H9 (cell line): ENCODE results near the gene ASTN2. TPM values are rescaled to one million over a fixed set of nuclear protein-coding genes. Genes with fewer than 3 reads are reported as not detected.

ENCODE experiments used
- DNase-seq: peaks from one replicate; pipeline ENCODE4 v3.0.0-alpha.2; 2017
- H2AFZ ChIP-seq: one replicate; pipeline ENCODE4 v1.6.1; 2013; ENCODE audit warnings: mild to moderate bottlenecking, low read length, control low read depth, moderate library complexity
- H2AK5ac ChIP-seq: 2 replicates; pipeline ENCODE4 v1.6.1; 2013; ENCODE audit warnings: low read length, control low read depth, mixed read lengths; ENCODE audit not compliant: insufficient read length
- H2BK120ac ChIP-seq: one replicate; pipeline ENCODE4 v1.6.1; 2013; ENCODE audit warnings: low read depth, mild to moderate bottlenecking, low read length, control low read depth, inconsistent platforms; ENCODE audit not compliant: poor library complexity, severe bottlenecking
- H2BK12ac ChIP-seq: 2 replicates; pipeline ENCODE4 v1.6.1; 2013; ENCODE audit warnings: low read length, control low read depth, mixed read lengths, low read depth; ENCODE audit not compliant: insufficient read length
- H2BK15ac ChIP-seq: 2 replicates; pipeline ENCODE4 v1.6.1; 2013; ENCODE audit warnings: low read depth, low read length, control low read depth
- H2BK20ac ChIP-seq: one replicate; pipeline ENCODE4 v1.6.1; 2013; ENCODE audit warnings: low read depth, mild to moderate bottlenecking, low read length, control low read depth, inconsistent platforms; ENCODE audit not compliant: poor library complexity, severe bottlenecking
- H2BK5ac ChIP-seq: 2 replicates; pipeline ENCODE4 v1.6.1; 2013; ENCODE audit warnings: low read length, control low read depth, mixed read lengths; ENCODE audit not compliant: insufficient read length
- H3K14ac ChIP-seq: 2 replicates; pipeline ENCODE4 v1.6.1; 2013; ENCODE audit warnings: low read length, control low read depth; ENCODE audit not compliant: insufficient read depth
- H3K18ac ChIP-seq: 2 replicates; pipeline ENCODE4 v1.6.1; 2013; ENCODE audit warnings: low read depth, mild to moderate bottlenecking, mixed read lengths, low read length, control low read depth; ENCODE audit not compliant: insufficient read length
- H3K23ac ChIP-seq: 2 replicates; pipeline ENCODE4 v1.6.1; 2013; ENCODE audit warnings: low read length, control low read depth, mixed read lengths, low read depth; ENCODE audit not compliant: insufficient read length
- H3K23me2 ChIP-seq: 2 replicates; pipeline ENCODE4 v1.6.1; 2013; ENCODE audit warnings: low read depth, mild to moderate bottlenecking, mixed read lengths, low read length, control low read depth; ENCODE audit not compliant: insufficient read length, poor library complexity, severe bottlenecking
- H3K27ac ChIP-seq: 2 replicates; pipeline ENCODE4 v1.5.1; 2013; ENCODE audit warnings: low read length, control low read depth, mixed read lengths, low read depth; ENCODE audit not compliant: insufficient read length
- H3K27me3 ChIP-seq: 2 replicates; pipeline ENCODE4 v1.6.1; 2013; ENCODE audit warnings: low read length, control low read depth, inconsistent platforms; ENCODE audit not compliant: insufficient read depth
- H3K4ac ChIP-seq: 2 replicates; pipeline ENCODE4 v1.6.1; 2013; ENCODE audit warnings: low read depth, mild to moderate bottlenecking, control low read depth, inconsistent platforms, low read length, moderate library complexity
- H3K4me1 ChIP-seq: 2 replicates; pipeline ENCODE4 v1.6.1; 2013; ENCODE audit warnings: low read length, control low read depth, inconsistent platforms; ENCODE audit not compliant: insufficient read depth
- H3K4me2 ChIP-seq: 2 replicates; pipeline ENCODE4 v1.6.1; 2013; ENCODE audit warnings: low read length, control low read depth, mixed read lengths; ENCODE audit not compliant: insufficient read length, insufficient read depth
- H3K56ac ChIP-seq: 2 replicates; pipeline ENCODE4 v1.6.1; 2013; ENCODE audit warnings: low read depth, mild to moderate bottlenecking, mixed read lengths, low read length, control low read depth; ENCODE audit not compliant: insufficient read length
- H3K79me1 ChIP-seq: 2 replicates; pipeline ENCODE4 v1.6.1; 2013; ENCODE audit warnings: low read depth, mild to moderate bottlenecking, moderate library complexity, low read length, control low read depth, inconsistent platforms; ENCODE audit not compliant: insufficient read depth, poor library complexity, severe bottlenecking
- H3K79me2 ChIP-seq: 2 replicates; pipeline ENCODE4 v1.6.1; 2013; ENCODE audit warnings: low read length, control low read depth, inconsistent platforms; ENCODE audit not compliant: insufficient read depth
- H3K9ac ChIP-seq: 2 replicates; pipeline ENCODE4 v1.6.1; 2013; ENCODE audit warnings: low read length, control low read depth, mixed read lengths; ENCODE audit not compliant: insufficient read length; ENCODE audit errors: extremely low read depth
- H3K9me3 ChIP-seq: one replicate; pipeline ENCODE4 v1.6.1; 2013; ENCODE audit warnings: low read depth, low read length, inconsistent platforms; ENCODE audit not compliant: control insufficient read depth
- H3T11ph ChIP-seq: one replicate; pipeline ENCODE4 v1.6.1; 2013; ENCODE audit warnings: mild to moderate bottlenecking, low read length, control low read depth, inconsistent platforms
- H4K20me1 ChIP-seq: one replicate; pipeline ENCODE4 v1.6.1; 2013; ENCODE audit not compliant: control insufficient read depth, insufficient read length, insufficient read depth
- H4K5ac ChIP-seq: 2 replicates; pipeline ENCODE4 v1.6.1; 2013; ENCODE audit warnings: low read depth, mild to moderate bottlenecking, mixed read lengths, low read length, control low read depth; ENCODE audit not compliant: insufficient read length
- H4K8ac ChIP-seq: replicated peaks from 2 replicates; pipeline ENCODE4 v1.6.1; 2013; ENCODE audit warnings: low read length, control low read depth, mixed read lengths, low read depth; ENCODE audit not compliant: insufficient read length
- H4K91ac ChIP-seq: 2 replicates; pipeline ENCODE4 v1.6.1; 2013; ENCODE audit warnings: low read depth, mild to moderate bottlenecking, moderate library complexity, mixed read lengths, low read length, control low read depth; ENCODE audit not compliant: insufficient read length
- H3K27ac Mint-ChIP-seq, 3 experiments: 2 replicates in 2 of 3; 3 replicates in 1 of 3; pipeline ENCODE4 v1.8.0; 2020 to 2021; ENCODE audit warnings: mixed read lengths in 3 of 3, mild to moderate bottlenecking in 1 of 3, moderate library complexity in 1 of 3
- H3K27me3 Mint-ChIP-seq: 2 replicates; pipeline ENCODE4 v1.8.0; 2021; ENCODE audit warnings: low read depth, mild to moderate bottlenecking, moderate library complexity, mixed read lengths
- H3K36me3 Mint-ChIP-seq, 3 experiments: 2 replicates in 2 of 3; 3 replicates in 1 of 3; pipeline ENCODE4 v1.8.0; 2020 to 2021; ENCODE audit warnings: low read depth in 3 of 3, mixed read lengths in 3 of 3; ENCODE audit not compliant: insufficient read depth in 1 of 3
- H3K4me1 Mint-ChIP-seq, 2 experiments: 2 replicates each; pipeline ENCODE4 v1.8.0; 2020; ENCODE audit warnings: mixed read lengths in 2 of 2
- H3K4me3 Mint-ChIP-seq, 2 experiments: 2 replicates in 1 of 2; 3 replicates in 1 of 2; pipeline ENCODE4 v1.8.0; 2020 to 2021; ENCODE audit warnings: mild to moderate bottlenecking in 2 of 2, mixed read lengths in 2 of 2, moderate library complexity in 1 of 2
- H3K9me3 Mint-ChIP-seq, 2 experiments: 2 replicates in 1 of 2; 3 replicates in 1 of 2; pipeline ENCODE4 v1.8.0; 2020; ENCODE audit warnings: mild to moderate bottlenecking in 2 of 2, mixed read lengths in 2 of 2, moderate library complexity in 1 of 2
- WGBS: extraction: QIAGEN DNeasy Blood & Tissue Kit; methylation state at CpG from one replicate; pipeline ENCODE4 v1.1.7; 2013; ENCODE audit warnings: missing lambda C conversion rate, low lambda C conversion rate, mixed read lengths; ENCODE audit not compliant: insufficient read length; ENCODE audit errors: extremely low coverage; 5-methylcytosine and 5-hydroxymethylcytosine counted together
- total RNA-seq: library from RNA; stranded (reverse); gene quantifications from 2 replicates; pipeline ENCODE4 v1.2.1, GENCODE V29; 2021
- TF ChIP-seq, protein P1 (sequence below): fragments of 200-600 bp; sonication (generic); conservative IDR thresholded peaks from 3 replicates; pipeline ENCODE4 v1.8.0; 2021; ENCODE audit warnings: antibody characterized with exemption, mild to moderate bottlenecking

The ASTN2 gene
- total RNA-seq, 1 experiment from 2014 or later, result 9.7 TPM

DNA sequence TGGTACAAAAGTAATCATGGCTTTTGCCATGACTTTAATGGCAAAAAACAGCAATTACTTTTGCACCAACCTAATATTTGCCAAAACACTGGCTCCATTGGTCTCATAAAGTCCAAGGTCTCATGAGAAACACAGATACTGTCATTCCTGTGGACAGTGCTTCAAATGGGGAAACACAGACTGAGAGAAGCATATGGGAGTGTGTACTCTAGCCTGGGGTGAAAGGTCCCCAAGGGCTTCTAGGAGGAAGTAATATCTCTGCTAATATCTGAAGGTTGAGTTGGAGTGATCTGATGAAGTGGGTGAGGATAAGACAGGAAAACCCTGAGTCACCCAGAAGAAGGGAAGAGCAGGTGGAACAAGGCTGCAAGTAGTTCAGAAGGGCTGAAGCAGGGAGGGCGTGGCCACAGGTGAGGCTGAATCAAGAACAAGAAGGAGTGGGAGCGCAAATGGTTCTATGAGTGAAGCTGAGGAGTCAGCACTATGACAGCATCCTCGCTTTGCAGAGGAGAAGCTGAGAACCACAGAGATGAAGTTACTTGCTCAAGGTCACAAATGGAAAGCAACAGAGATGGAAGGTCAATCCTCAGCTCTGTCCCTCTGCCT is 164.1 kb downstream of the ASTN2 start:
- H3K79me2 ChIP-seq, result no peaks in the 10 kb centered on the region
- H3K9me3 Mint-ChIP-seq, result no peaks in the 10 kb centered on the region
- no peak overlapping the region for H3K4me2 ChIP-seq
- H3K79me1 ChIP-seq, result no peaks in the 10 kb centered on the region
- no peak for DNase-seq
- TF ChIP-seq, protein P1, sequence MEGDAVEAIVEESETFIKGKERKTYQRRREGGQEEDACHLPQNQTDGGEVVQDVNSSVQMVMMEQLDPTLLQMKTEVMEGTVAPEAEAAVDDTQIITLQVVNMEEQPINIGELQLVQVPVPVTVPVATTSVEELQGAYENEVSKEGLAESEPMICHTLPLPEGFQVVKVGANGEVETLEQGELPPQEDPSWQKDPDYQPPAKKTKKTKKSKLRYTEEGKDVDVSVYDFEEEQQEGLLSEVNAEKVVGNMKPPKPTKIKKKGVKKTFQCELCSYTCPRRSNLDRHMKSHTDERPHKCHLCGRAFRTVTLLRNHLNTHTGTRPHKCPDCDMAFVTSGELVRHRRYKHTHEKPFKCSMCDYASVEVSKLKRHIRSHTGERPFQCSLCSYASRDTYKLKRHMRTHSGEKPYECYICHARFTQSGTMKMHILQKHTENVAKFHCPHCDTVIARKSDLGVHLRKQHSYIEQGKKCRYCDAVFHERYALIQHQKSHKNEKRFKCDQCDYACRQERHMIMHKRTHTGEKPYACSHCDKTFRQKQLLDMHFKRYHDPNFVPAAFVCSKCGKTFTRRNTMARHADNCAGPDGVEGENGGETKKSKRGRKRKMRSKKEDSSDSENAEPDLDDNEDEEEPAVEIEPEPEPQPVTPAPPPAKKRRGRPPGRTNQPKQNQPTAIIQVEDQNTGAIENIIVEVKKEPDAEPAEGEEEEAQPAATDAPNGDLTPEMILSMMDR, result no peak
- no peak overlapping the region for H2AFZ ChIP-seq
- no peak overlapping the region for H3K27ac Mint-ChIP-seq
- H3K4ac ChIP-seq, result no peak overlapping the region
- no CpG with 5 or more reads among the region's 3 CpGs for WGBS
- no peak overlapping the region for H3T11ph ChIP-seq
- no peak overlapping the region for H3K14ac ChIP-seq
- H2BK120ac ChIP-seq, result no peak overlapping the region
- no peaks in the 10 kb centered on the region for H3K9me3 ChIP-seq
- H3K4me3 Mint-ChIP-seq, result no peak overlapping the region
- H4K20me1 ChIP-seq, result no peaks in the 10 kb centered on the region
- no peak overlapping the region for H4K8ac ChIP-seq
- no peak overlapping the region for H2BK5ac ChIP-seq
- no peak overlapping the region for H2BK20ac ChIP-seq
- peaks cover 8% of the 10 kb centered on the region for H3K27me3 Mint-ChIP-seq
- H3K4me1 ChIP-seq, result no peaks in the 10 kb centered on the region
- H3K27me3 ChIP-seq, result no peaks in the 10 kb centered on the region
- H3K23me2 ChIP-seq, result no peaks in the 10 kb centered on the region
- no peaks in the 10 kb centered on the region for H3K36me3 Mint-ChIP-seq
- H3K9ac ChIP-seq, result no peak overlapping the region
- peaks cover 0 to 2% of the 10 kb centered on the region in 2 experiments; a peak in 2 of 4 replicates for H3K4me1 Mint-ChIP-seq
- no peak overlapping the region for H3K56ac ChIP-seq
- H4K91ac ChIP-seq, result no peak overlapping the region
- no peak overlapping the region for H2BK15ac ChIP-seq
- no peak overlapping the region for H2AK5ac ChIP-seq
- H3K23ac ChIP-seq, result no peak overlapping the region
- H2BK12ac ChIP-seq, result no peak overlapping the region
- H3K18ac ChIP-seq, result no peak overlapping the region
- H3K27ac ChIP-seq, result no peak overlapping the region
- H4K5ac ChIP-seq, result no peak overlapping the region
